LHCN-M2 (cell line): ENCODE results near the gene TMEM198. TPM values are rescaled to one million over a fixed set of nuclear protein-coding genes. Genes with fewer than 3 reads are reported as not detected.
A peak's percentile ranks its signal among the peaks of the same experiment; 100 is the strongest.

Source experiments
- DNase-seq: peaks from one replicate; pipeline ENCODE4 v3.0.0-alpha.2; 2012; ENCODE audit warnings: low read depth
- total RNA-seq: library from RNA; depleted of rRNA; stranded (reverse); fragments of >200 nt; gene quantifications from 2 replicates; pipeline ENCODE4 v1.2.3, GENCODE V29; 2014

The TMEM198 gene
- total RNA-seq, 1 experiment from 2014 or later, result 4.2 TPM

DNA sequence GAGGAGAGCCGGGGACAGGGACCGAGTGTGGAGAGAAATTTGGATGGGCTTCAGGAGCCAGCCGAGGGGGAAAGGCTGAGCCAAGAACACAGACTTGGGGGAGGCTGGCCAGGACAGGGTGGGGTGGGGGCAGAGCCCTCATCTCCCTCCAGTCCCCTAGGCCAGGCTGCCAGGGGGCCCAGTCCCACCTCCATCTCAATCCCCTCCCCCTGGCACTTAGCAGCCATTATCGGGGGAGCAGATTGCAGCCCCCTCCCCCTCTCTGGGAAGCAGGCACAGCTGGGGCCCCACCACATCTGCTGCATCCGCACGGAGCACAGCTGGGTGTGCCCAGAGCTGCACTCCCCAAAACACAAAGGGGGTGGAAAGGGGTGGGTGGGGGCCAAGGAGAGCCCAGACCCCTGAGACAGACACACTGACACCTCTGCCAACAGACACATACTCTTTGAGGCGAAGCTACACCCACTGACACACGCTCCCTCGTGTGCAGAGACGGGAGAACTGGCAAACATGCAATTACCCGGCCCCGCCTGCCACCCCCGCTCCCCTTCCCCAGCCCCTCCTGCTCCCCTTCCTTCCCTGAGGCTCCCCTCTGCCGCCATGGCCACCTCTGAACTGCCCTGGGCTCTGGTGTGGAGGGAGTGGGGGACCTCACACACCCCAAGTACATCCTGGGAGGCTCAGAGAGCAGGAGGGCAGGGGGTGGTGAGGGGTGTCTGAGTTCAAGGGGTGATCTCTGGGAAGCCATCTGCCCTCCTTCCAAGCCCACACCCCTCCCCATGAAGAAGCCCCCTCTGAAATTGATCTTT lies 34.7 kb upstream of the TMEM198 start:
- DNase-seq, result no peak

GRCh38 chr2:219509780-219510511 lies 33.9 kb upstream of the TMEM198 start:
- no peak for DNase-seq

- no peak for DNase-seq
Observed at GRCh38 chr2:219510512-219511135, 33.2 kb upstream of the TMEM198 start.

DNA sequence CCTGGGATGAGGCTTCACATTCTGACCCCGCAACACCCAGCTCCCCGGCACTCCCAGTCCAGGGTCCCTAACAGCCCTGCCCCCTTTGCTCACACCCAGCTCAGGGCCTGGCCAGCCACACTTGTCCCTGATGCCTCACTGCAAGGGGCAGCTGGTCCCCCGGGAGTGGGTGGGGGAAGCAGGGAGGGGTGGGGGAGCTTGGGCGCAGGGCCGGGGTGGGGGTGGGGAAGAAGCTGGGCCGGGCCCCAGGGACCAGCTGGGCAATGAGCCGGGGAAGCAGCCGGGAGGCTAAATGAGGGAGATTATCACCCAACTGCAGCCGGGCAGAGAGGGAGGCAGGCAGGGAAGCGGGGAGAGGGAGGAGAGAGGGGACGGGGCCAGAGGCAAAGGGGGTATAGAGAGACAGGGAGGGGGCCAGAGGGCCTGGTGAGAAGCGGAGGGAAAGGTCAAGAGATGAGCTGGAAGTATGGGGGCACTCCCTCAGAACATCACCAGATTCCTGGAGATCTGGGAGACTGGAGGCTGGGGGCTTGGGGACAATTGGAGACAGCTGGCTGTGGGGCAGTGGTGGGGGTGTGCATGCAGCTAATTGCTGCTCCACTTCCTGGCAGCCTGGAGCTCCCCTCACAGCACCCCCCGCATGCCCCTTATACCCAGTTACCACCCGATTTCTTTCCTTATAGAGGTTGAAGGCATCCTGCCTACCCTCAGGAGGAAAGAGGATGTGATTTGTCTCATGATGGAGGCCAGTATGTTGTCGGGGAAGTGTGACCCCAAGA lies 32.1 kb upstream of the TMEM198 start:
- no peak for DNase-seq

GRCh38 chr2:219512524-219513216 lies 31.2 kb upstream of the TMEM198 start:
- DNase-seq, result no peak

- DNase-seq, result no peak
Observed at GRCh38 chr2:219513787-219514186, 30.0 kb upstream of the TMEM198 start.

GRCh38 chr2:219514196-219514761 lies 29.5 kb upstream of the TMEM198 start, which contains the start of gene ASIC4:
ASIC4 (plus strand) TSS chr2:219514482; CDS start chr2:219514725, 243 bp downstream.
- DNase-seq, result no peak

- DNase-seq, result no peak
Observed at GRCh38 chr2:219514836-219515235, 29.0 kb upstream of the TMEM198 start.

DNA sequence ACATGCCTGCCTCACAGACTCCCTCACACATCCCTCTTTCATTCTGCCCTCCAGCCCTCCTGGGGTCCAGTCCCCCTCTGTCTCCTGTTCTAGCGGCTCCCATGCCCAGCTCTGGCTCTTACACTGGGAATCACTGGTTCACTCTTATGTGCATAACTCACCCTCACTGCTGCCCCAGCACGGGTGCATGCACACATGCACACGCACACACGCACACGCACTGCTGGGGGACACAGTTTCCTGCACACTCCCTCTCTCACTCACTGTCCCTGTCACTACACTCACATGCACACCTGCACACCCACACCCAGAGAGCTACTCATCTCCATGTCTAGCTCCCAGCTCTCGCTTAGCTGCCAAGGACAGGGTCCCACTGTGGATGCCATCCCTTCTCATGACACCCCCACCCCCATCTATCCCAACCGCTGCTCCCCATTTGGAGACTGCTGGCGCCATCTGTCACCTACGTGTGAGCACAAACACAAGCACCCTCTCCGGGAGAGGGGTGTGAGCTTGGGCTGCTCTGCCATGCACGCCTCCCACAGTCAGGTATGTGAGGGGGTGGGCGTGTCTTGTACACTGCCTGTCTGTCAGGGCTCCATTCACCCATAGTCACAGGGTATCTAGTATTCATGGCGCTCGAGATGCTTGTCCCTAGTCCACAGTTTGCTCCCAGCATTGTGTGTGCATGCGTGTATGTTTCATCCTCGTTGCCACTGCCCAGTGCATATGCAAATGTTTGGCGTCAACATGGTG lies 27.8 kb upstream of the TMEM198 start:
- no peak for DNase-seq

DNA sequence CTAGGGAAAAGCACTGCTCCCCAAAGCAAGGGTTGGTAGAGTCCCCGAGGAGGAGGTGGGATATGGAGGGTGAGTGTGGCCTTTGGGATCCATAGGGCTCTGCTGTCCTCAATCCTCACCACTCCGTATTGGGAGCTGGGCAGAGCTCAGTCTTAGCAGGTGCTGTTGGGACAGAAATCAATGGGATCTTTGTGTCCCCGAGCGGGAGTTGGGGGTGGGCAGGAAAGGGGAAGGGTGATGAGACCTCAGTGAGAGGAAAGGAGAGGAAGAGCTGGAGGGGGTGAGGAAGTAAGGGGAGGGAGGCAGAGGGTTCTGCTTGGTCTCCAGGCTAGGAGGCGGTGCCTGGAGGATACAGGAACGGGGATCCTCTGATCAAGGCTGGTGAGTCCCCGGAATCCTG lies 26.9 kb upstream of the TMEM198 start:
- no peak for DNase-seq

DNA sequence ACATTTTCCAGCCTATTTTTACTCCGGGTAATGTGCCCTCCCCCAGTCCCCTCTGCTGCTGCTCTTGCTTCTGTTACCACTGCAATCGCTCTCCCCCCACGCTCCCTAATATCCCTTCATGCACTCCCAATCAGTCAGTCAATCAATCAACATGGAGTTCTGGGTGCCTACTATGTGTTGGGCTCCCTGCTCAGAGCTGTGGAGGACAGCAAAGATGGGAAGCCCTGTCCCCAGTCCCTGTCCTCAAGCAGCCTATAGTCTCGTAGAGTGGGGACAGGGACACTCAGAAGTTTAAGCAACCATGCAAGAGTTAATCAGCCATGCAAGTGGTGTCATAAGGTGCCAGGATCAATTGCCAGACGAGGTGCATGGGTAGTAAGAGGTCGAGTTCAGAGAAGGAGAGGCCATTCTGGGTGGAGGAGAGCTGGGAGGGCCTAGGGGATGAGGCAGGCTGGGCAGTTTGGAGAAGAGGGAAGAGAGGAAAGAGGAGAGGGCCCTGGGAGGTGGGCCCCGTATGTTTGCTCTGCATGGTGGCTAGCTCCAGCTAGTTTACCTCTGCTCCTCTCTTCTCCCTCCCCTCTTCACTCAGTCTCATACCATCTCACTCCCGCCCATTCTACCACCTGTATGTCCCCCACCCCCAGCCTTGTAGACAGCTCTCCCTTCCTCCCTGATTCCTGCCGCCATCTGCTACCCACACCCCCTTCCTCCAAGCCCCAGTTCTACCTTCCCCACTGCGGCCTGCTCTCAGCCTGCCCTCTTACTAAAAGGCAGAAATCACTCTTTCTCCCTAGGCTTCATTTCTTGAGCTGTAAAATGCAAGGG lies 25.7 kb upstream of the TMEM198 start:
- no peak for DNase-seq

DNA sequence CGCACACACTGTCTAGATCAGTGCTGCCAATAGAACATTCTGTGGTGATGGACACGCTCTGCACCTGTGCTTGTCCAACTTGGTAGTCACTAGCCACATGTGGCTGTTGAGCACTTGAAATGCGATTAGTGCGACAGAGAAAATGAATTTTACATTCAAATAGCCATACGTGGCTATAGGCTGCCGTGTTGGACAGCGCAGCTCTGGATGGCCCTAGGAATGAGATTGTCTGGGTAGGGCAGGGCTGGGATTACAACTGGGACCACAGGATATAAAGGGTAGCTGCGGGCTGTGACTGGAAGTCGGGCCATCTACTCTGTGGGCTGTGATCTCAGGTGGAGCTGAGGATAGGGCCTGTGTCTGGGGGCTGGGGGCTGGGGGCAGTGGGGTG lies 24.3 kb upstream of the TMEM198 start:
- DNase-seq, result no peak

DNA sequence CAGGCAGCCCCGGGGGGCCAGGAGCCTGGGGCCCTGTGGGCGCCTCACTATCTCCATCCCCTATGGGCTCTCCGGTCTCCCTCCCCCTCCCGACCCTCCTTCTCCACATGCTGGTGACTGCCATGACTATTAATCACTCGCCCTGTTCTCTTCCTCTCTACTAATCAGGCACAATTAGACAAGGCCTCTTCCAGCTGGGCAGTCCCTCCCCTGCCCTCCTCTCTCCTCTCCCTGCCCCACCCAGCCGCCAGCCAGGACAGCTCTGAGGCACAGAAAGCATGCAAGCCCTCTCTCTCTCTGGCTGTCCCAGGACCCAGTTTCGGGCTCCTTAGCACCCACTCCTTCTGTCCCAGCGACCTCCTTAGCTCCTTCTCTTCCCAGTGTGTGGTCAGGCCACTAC lies 23.7 kb upstream of the TMEM198 start:
- DNase-seq, result no peak

GRCh38 chr2:219521066-219521880 lies 22.6 kb upstream of the TMEM198 start:
- DNase-seq, result peak; percentile 40

DNA sequence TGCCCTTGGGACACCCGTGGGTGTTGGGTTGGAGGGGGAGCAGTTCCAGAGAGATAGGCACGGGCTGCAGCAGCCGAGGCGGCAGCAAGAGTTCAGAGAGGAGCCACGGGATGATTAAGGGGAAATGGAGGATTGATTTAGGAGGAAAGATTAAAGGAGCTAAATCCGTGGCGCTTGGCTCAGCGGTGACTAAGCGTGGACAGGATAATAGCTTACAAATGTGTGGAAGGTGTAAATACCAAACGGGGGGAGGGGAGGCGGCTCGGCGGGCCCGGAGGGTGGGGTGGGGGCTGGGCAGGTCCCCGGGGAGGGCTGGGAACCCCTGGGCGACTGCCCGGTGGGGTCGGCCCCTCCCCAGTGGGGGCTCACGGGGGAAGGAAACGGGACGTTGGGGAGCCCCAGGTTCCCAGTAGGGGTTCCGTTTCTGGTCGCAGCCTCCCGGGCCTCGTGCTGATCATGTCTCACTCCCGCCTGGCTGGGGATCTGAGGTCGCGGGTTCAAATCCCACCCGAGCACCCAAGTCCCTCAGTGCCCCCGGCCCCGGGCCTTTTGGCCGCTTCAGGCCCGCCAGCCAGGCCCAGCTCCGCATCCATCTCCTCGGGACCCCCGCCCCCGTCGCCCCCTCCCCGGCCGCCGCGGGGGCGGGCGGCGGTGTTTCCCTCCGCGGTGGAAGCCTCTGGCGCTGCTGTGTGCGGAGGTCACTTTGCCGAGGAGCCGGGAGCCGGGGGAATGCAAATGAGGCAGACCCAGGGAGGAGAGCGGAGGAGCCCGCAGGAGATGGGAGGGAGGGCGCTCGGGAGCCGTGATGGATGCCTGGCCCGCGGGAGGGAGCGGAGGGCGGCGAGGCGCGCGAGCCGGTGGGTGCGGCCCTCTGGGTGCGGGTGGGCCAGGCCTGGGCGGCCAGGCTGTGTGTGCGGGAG lies 21.5 kb upstream of the TMEM198 start:
- peak; percentile 60 for DNase-seq

- DNase-seq, result no peak
Observed at GRCh38 chr2:219523031-219523671, 20.7 kb upstream of the TMEM198 start.

- DNase-seq, result no peak
Observed at GRCh38 chr2:219524817-219525216, 19.0 kb upstream of the TMEM198 start.
